ENCODE measurements around the gene WBP4. TPM values are rescaled to one million over a fixed set of nuclear protein-coding genes. Genes with fewer than 3 reads are reported as not detected.

WBP4 gene
- total and polyA plus RNA-seq, 9 of the 15 experiments (the other 6 are each of a cell fraction or from before 2014, with no cell fraction given), result 5.5 to 12.2 (median 7.9) TPM

GRCh38 chr13:41019011-41019487, 42.3 kb upstream of the WBP4 start, which contains the start of gene ELF1 (continued):
- TF ChIP-seq ZBTB11 (CRISPR knock-in tag; IDR thresholded peaks at IDR 0.05), result 0 out of 6 replicates have a peak, but pooled peaks of 1 of the 3 experiments have one; percentile 30
- no peak for TF ChIP-seq NR2C2 (CRISPR knock-in tag; IDR thresholded peaks at IDR 0.05)
- peak; percentile 38; the same call in 1 of the 2 replicates for TF ChIP-seq NR2C2 (tag; IDR thresholded peaks at IDR 0.05)
- no peak for TF ChIP-seq ZNF444 (CRISPR knock-in tag; IDR thresholded peaks at IDR 0.05)
- no peak for TF ChIP-seq ZNF311 (CRISPR knock-in tag; IDR thresholded peaks at IDR 0.05)
- no peak for TF ChIP-seq ZNF507 (tag; conservative IDR thresholded peaks at IDR 0.05)
- TF ChIP-seq SMARCE1 (IDR thresholded peaks at IDR 0.05), result peak; percentile 68; the same call in 1 of the 2 replicates
- TF ChIP-seq ZBTB40 (IDR thresholded peaks at IDR 0.05), result 0 out of 2 replicates have a peak, but pooled peaks have one; percentile 20
- TF ChIP-seq ZBTB40 (CRISPR knock-in tag; IDR thresholded peaks at IDR 0.05), result no peak
- TF ChIP-seq ZNF41 (CRISPR knock-in tag; conservative IDR thresholded peaks at IDR 0.05), result no peak
- TF ChIP-seq MLLT1 (IDR thresholded peaks at IDR 0.05), result peak; percentile 53 to 83; a peak in 3 of 4 replicates
- no peak for TF ChIP-seq TFAM (CRISPR knock-in tag; conservative IDR thresholded peaks at IDR 0.05)
- no peak for TF ChIP-seq ELF2 (CRISPR knock-in tag; IDR thresholded peaks at IDR 0.05)
- TF ChIP-seq JUND (IDR thresholded peaks at IDR 0.05; ENCODE audit: borderline replicate concordance, low read depth, low read length), result peak; percentile 96
- peak; percentile 95; the same call in 2 of the 3 replicates for TF ChIP-seq JUND (tag; IDR thresholded peaks at IDR 0.05; ENCODE audit: borderline replicate concordance, low read depth, low read length)

Data from K562 (cell line).